Measurements from ENCODE around the gene CCDC89. TPM values are rescaled to one million over a fixed set of nuclear protein-coding genes. Genes with fewer than 3 reads are reported as not detected.
A peak's percentile ranks its signal among the peaks of the same experiment; 100 is the strongest.

Gene CCDC89
- total and polyA plus RNA-seq, 10 of the 15 experiments (the other 5 are each of a cell fraction or from before 2014, with no cell fraction given), result 0.11 to 0.15 TPM; not detected in 8

DNA sequence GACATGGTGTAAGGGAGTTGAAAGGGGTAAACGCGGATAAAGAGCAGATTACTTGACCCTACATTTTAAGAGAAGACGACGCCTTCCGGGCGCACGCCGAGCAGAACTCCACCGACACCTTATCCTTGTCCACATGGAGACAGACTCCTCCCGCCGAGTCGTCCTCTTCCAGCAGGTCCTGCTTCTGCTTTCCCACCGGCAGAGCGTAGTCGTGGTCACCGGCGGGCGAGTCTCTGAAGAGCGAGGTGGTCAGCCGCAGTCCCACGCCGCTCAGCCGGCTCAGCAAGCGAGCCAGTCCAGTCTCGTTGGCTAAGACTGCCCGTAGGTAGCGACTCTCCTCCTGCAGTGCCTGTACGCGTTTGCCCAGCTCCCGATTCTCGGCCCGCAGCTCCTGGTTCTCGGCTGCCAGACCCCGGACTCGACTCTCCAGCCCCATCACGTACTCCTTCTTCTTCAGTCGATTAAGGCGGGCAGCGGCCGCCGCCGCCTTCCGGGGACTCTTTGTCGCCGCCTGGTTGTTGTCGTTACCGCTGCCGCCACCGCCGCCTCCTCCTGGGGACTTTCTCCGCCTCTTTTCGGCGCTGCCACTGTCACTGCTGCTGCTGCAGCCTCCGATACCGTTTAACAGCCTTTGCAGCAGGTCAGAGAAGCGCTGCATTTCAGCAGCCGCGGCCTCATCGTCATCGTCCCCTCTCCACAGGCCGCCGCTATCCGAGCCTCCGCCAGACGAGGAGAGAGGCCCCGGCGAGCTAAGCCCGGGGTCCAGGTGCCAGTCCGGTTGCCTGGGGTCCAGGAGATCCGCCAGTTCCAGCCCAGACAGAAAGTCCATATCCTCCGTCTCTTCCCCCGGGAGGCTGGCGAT lies 22.0 kb downstream of the CCDC89 start (continued):
- TF ChIP-seq CREB1 (IDR thresholded peaks at IDR 0.05; ENCODE audit: low read depth), result no peak
- TF ChIP-seq ASH2L (IDR thresholded peaks at IDR 0.05; ENCODE audit: borderline replicate concordance, low read depth), result 0 out of 2 replicates have a peak, but pooled peaks have one; percentile 27
- TF ChIP-seq REST (IDR thresholded peaks at IDR 0.05; ENCODE audit: low read depth, low read length), result no peak
- TF ChIP-seq TCF3 (IDR thresholded peaks at IDR 0.05; ENCODE audit: borderline replicate concordance, insufficient read depth, low read depth, low read length), result no peak
- peak; percentile 47 for TF ChIP-seq SIN3A (IDR thresholded peaks at IDR 0.05; ENCODE audit: low read depth, low read length)
- no peak for TF ChIP-seq CBX3 (IDR thresholded peaks at IDR 0.05; ENCODE audit: borderline replicate concordance, low read depth)
- TF ChIP-seq MEF2B (IDR thresholded peaks at IDR 0.05; ENCODE audit: partially characterized antibody, poor library complexity, severe bottlenecking), result no peak
- TF ChIP-seq EP300 (IDR thresholded peaks at IDR 0.05; ENCODE audit: borderline replicate concordance in 1 of 2, control insufficient read depth in 1 of 2, low read depth in 2 of 2, low read length in 2 of 2), result no peak
- TF ChIP-seq IRF4 (IDR thresholded peaks at IDR 0.05; ENCODE audit: low read depth, low read length), result no peak
- no peak for TF ChIP-seq CHD4 (IDR thresholded peaks at IDR 0.05)
- 0 out of 2 replicates have a peak, but pooled peaks have one; percentile 31 for TF ChIP-seq TBL1XR1 (IDR thresholded peaks at IDR 0.05; ENCODE audit: low read depth, low read length)
- no peak for TF ChIP-seq ZNF274 (IDR thresholded peaks at IDR 0.05; ENCODE audit: insufficient read depth, insufficient read length)
- TF ChIP-seq POU2F2 (IDR thresholded peaks at IDR 0.05; ENCODE audit: borderline replicate concordance, low read depth, low read length), result no peak; the same call in 2 of the 3 replicates
- no peak for TF ChIP-seq ZNF622 (IDR thresholded peaks at IDR 0.05)
- no peak for TF ChIP-seq NR2F1 (conservative IDR thresholded peaks at IDR 0.05)
- TF ChIP-seq PKNOX1 (IDR thresholded peaks at IDR 0.05), result no peak
- peak; percentile 28 for TF ChIP-seq KLF5 (IDR thresholded peaks at IDR 0.05; ENCODE audit: partially characterized antibody)
- no peak for TF ChIP-seq GABPA (IDR thresholded peaks at IDR 0.05; ENCODE audit: low read depth)
- TF ChIP-seq, protein P1, sequence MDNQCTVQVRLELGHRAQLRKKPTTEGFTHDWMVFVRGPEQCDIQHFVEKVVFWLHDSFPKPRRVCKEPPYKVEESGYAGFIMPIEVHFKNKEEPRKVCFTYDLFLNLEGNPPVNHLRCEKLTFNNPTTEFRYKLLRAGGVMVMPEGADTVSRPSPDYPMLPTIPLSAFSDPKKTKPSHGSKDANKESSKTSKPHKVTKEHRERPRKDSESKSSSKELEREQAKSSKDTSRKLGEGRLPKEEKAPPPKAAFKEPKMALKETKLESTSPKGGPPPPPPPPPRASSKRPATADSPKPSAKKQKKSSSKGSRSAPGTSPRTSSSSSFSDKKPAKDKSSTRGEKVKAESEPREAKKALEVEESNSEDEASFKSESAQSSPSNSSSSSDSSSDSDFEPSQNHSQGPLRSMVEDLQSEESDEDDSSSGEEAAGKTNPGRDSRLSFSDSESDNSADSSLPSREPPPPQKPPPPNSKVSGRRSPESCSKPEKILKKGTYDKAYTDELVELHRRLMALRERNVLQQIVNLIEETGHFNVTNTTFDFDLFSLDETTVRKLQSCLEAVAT (IDR thresholded peaks at IDR 0.05), result peak; percentile 75
- TF ChIP-seq MXI1 (IDR thresholded peaks at IDR 0.05; ENCODE audit: low read depth, low read length), result peak; percentile 21; the same call in 1 of the 2 replicates
- no peak for TF ChIP-seq PAX5 (IDR thresholded peaks at IDR 0.05; ENCODE audit: borderline replicate concordance, low read depth, low read length)
- no peak for TF ChIP-seq FOXK2 (IDR thresholded peaks at IDR 0.05)
- peak; percentile 9; the same call in 1 of the 2 replicates for TF ChIP-seq HDGF (IDR thresholded peaks at IDR 0.05)
- TF ChIP-seq TAF1 (IDR thresholded peaks at IDR 0.05; ENCODE audit: borderline replicate concordance, low read depth, low read length), result 0 out of 2 replicates have a peak, but pooled peaks have one; percentile 41

Measured in GM12878 (cell line).